Measurements from ENCODE around the gene KCTD16.

DNA sequence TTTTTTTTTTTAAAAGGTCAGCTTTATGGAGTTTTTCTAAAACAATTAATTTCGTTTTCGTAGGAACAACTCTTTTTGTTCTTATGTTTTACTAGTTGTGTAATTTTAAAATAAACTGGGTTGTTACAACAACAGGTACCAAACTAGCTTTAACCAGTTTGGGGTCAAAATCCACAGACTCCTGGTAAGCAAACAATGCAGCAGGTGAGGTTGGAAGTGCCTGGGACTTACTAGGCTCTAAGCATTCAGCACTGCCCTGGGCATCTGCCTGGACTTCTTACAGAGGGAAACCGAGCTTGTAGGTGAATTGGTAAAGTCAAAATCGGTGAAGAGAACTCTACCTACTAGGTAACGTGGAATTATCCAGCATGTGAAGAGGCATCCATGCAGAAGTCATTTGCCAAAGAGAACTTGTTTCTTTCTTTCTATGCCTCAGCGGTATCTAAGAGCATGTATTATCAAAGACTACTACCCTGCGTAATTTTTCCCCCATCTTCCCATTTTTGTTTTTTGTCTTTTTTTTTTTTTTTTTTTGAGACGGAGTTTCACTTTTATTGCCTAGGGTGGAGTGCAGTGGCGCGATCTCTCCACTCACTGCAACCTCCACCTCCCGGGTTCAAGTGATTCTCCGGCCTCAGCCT is 145.4 kb downstream of the KCTD16 start:
- TF ChIP-seq POLR2AphosphoS5 (IDR thresholded peaks at IDR 0.05; ENCODE audit: low read depth) = no peak
- no peak for TF ChIP-seq EZH2 (IDR thresholded peaks at IDR 0.05; ENCODE audit: low read depth, unreplicated experiment)
- TF ChIP-seq, protein P1, sequence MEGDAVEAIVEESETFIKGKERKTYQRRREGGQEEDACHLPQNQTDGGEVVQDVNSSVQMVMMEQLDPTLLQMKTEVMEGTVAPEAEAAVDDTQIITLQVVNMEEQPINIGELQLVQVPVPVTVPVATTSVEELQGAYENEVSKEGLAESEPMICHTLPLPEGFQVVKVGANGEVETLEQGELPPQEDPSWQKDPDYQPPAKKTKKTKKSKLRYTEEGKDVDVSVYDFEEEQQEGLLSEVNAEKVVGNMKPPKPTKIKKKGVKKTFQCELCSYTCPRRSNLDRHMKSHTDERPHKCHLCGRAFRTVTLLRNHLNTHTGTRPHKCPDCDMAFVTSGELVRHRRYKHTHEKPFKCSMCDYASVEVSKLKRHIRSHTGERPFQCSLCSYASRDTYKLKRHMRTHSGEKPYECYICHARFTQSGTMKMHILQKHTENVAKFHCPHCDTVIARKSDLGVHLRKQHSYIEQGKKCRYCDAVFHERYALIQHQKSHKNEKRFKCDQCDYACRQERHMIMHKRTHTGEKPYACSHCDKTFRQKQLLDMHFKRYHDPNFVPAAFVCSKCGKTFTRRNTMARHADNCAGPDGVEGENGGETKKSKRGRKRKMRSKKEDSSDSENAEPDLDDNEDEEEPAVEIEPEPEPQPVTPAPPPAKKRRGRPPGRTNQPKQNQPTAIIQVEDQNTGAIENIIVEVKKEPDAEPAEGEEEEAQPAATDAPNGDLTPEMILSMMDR (conservative IDR thresholded peaks at IDR 0.05; ENCODE audit: low read depth in 2 of 2) = no peak
- no peak for TF ChIP-seq EZH2phosphoT487 (IDR thresholded peaks at IDR 0.05; ENCODE audit: unreplicated experiment)
- TF ChIP-seq, protein P2, sequence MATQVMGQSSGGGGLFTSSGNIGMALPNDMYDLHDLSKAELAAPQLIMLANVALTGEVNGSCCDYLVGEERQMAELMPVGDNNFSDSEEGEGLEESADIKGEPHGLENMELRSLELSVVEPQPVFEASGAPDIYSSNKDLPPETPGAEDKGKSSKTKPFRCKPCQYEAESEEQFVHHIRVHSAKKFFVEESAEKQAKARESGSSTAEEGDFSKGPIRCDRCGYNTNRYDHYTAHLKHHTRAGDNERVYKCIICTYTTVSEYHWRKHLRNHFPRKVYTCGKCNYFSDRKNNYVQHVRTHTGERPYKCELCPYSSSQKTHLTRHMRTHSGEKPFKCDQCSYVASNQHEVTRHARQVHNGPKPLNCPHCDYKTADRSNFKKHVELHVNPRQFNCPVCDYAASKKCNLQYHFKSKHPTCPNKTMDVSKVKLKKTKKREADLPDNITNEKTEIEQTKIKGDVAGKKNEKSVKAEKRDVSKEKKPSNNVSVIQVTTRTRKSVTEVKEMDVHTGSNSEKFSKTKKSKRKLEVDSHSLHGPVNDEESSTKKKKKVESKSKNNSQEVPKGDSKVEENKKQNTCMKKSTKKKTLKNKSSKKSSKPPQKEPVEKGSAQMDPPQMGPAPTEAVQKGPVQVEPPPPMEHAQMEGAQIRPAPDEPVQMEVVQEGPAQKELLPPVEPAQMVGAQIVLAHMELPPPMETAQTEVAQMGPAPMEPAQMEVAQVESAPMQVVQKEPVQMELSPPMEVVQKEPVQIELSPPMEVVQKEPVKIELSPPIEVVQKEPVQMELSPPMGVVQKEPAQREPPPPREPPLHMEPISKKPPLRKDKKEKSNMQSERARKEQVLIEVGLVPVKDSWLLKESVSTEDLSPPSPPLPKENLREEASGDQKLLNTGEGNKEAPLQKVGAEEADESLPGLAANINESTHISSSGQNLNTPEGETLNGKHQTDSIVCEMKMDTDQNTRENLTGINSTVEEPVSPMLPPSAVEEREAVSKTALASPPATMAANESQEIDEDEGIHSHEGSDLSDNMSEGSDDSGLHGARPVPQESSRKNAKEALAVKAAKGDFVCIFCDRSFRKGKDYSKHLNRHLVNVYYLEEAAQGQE (IDR thresholded peaks at IDR 0.05; ENCODE audit: unreplicated experiment) = no peak
- no peak for TF ChIP-seq CREB1 (CRISPR knock-in tag; IDR thresholded peaks at IDR 0.05; ENCODE audit: low read depth)
- no peak for TF ChIP-seq JUNB (IDR thresholded peaks at IDR 0.05; ENCODE audit: unreplicated experiment)
- no peak for TF ChIP-seq ZNF331 (CRISPR knock-in tag; IDR thresholded peaks at IDR 0.05; ENCODE audit: low read depth)
- TF ChIP-seq STAT1 (IDR thresholded peaks at IDR 0.05; ENCODE audit: unreplicated experiment) = no peak
- TF ChIP-seq, protein P3, sequence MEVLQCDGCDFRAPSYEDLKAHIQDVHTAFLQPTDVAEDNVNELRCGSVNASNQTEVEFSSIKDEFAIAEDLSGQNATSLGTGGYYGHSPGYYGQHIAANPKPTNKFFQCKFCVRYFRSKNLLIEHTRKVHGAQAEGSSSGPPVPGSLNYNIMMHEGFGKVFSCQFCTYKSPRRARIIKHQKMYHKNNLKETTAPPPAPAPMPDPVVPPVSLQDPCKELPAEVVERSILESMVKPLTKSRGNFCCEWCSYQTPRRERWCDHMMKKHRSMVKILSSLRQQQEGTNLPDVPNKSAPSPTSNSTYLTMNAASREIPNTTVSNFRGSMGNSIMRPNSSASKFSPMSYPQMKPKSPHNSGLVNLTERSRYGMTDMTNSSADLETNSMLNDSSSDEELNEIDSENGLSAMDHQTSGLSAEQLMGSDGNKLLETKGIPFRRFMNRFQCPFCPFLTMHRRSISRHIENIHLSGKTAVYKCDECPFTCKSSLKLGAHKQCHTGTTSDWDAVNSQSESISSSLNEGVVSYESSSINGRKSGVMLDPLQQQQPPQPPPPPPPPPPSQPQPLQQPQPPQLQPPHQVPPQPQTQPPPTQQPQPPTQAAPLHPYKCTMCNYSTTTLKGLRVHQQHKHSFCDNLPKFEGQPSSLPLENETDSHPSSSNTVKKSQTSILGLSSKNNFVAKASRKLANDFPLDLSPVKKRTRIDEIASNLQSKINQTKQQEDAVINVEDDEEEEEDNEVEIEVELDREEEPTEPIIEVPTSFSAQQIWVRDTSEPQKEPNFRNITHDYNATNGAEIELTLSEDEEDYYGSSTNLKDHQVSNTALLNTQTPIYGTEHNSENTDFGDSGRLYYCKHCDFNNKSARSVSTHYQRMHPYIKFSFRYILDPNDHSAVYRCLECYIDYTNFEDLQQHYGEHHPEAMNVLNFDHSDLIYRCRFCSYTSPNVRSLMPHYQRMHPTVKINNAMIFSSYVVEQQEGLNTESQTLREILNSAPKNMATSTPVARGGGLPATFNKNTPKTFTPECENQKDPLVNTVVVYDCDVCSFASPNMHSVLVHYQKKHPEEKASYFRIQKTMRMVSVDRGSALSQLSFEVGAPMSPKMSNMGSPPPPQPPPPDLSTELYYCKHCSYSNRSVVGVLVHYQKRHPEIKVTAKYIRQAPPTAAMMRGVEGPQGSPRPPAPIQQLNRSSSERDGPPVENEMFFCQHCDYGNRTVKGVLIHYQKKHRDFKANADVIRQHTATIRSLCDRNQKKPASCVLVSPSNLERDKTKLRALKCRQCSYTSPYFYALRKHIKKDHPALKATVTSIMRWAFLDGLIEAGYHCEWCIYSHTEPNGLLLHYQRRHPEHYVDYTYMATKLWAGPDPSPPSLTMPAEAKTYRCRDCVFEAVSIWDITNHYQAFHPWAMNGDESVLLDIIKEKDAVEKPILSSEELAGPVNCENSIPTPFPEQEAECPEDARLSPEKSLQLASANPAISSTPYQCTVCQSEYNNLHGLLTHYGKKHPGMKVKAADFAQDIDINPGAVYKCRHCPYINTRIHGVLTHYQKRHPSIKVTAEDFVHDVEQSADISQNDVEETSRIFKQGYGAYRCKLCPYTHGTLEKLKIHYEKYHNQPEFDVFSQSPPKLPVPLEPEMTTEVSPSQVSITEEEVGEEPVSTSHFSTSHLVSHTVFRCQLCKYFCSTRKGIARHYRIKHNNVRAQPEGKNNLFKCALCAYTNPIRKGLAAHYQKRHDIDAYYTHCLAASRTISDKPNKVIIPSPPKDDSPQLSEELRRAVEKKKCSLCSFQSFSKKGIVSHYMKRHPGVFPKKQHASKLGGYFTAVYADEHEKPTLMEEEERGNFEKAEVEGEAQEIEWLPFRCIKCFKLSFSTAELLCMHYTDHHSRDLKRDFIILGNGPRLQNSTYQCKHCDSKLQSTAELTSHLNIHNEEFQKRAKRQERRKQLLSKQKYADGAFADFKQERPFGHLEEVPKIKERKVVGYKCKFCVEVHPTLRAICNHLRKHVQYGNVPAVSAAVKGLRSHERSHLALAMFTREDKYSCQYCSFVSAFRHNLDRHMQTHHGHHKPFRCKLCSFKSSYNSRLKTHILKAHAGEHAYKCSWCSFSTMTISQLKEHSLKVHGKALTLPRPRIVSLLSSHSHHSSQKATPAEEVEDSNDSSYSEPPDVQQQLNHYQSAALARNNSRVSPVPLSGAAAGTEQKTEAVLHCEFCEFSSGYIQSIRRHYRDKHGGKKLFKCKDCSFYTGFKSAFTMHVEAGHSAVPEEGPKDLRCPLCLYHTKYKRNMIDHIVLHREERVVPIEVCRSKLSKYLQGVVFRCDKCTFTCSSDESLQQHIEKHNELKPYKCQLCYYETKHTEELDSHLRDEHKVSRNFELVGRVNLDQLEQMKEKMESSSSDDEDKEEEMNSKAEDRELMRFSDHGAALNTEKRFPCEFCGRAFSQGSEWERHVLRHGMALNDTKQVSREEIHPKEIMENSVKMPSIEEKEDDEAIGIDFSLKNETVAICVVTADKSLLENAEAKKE (CRISPR knock-in tag; IDR thresholded peaks at IDR 0.05) = no peak
- TF ChIP-seq, protein P4, sequence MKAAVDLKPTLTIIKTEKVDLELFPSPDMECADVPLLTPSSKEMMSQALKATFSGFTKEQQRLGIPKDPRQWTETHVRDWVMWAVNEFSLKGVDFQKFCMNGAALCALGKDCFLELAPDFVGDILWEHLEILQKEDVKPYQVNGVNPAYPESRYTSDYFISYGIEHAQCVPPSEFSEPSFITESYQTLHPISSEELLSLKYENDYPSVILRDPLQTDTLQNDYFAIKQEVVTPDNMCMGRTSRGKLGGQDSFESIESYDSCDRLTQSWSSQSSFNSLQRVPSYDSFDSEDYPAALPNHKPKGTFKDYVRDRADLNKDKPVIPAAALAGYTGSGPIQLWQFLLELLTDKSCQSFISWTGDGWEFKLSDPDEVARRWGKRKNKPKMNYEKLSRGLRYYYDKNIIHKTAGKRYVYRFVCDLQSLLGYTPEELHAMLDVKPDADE (IDR thresholded peaks at IDR 0.05) = no peak
- TF ChIP-seq ZNF114 (CRISPR knock-in tag; IDR thresholded peaks at IDR 0.05) = no peak
- TF ChIP-seq NANOG (IDR thresholded peaks at IDR 0.05; ENCODE audit: borderline replicate concordance) = no peak
